Right kidney (tissue), 9 donors: ENCODE data around the gene IGFBP7.
A peak's percentile ranks its signal among the peaks of the same experiment; 100 is the strongest.

ENCODE experiments used
- DNase-seq: peaks from one replicate; pipeline ENCODE4 v3.0.0-alpha.2; 2016
- long read RNA-seq, 8 donors: transcript quantifications; one replicate each; lab custom pipeline, GENCODE V29; 2026

The IGFBP7 gene, protein sequence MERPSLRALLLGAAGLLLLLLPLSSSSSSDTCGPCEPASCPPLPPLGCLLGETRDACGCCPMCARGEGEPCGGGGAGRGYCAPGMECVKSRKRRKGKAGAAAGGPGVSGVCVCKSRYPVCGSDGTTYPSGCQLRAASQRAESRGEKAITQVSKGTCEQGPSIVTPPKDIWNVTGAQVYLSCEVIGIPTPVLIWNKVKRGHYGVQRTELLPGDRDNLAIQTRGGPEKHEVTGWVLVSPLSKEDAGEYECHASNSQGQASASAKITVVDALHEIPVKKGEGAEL
- long read RNA-seq, donor 1, transcript IGFBP7-203 (4 exons, 1,251 nt): minor isoform, 38 of 1,413 reads
- long read RNA-seq, donor 1, transcript IGFBP7-201 (5 exons, 1,427 nt): major isoform, 712 of 1,413 reads
- long read RNA-seq, donor 1, partial matches to known transcripts: 587 of 1,413 reads
- long read RNA-seq, donor 1, other reads (novel, unspliced or antisense): 76 of 1,413 reads
- long read RNA-seq, donor 2, transcript IGFBP7-203 (4 exons, 1,251 nt): minor isoform, 10 of 797 reads
- long read RNA-seq, donor 2, transcript IGFBP7-201 (5 exons, 1,427 nt): major isoform, 396 of 797 reads
- long read RNA-seq, donor 2, partial matches to known transcripts: 355 of 797 reads
- long read RNA-seq, donor 2, other reads (novel, unspliced or antisense): 36 of 797 reads
- long read RNA-seq, donor 3, transcript IGFBP7-201 (5 exons, 1,427 nt): major isoform, 395 of 718 reads
- long read RNA-seq, donor 3, transcript IGFBP7-203 (4 exons, 1,251 nt): minor isoform, 14 of 718 reads
- long read RNA-seq, donor 3, partial matches to known transcripts: 272 of 718 reads
- long read RNA-seq, donor 3, other reads (novel, unspliced or antisense): 37 of 718 reads
- long read RNA-seq, donor 4, transcript IGFBP7-203 (4 exons, 1,251 nt): minor isoform, 33 of 955 reads
- long read RNA-seq, donor 4, transcript IGFBP7-201 (5 exons, 1,427 nt): major isoform, 483 of 955 reads
- long read RNA-seq, donor 4, partial matches to known transcripts: 409 of 955 reads
- long read RNA-seq, donor 4, other reads (novel, unspliced or antisense): 30 of 955 reads
- long read RNA-seq, donor 5, transcript IGFBP7-201 (5 exons, 1,427 nt): major isoform, 402 of 710 reads
- long read RNA-seq, donor 5, transcript IGFBP7-203 (4 exons, 1,251 nt): minor isoform, 11 of 710 reads
- long read RNA-seq, donor 5, partial matches to known transcripts: 273 of 710 reads
- long read RNA-seq, donor 5, other reads (novel, unspliced or antisense): 24 of 710 reads
- long read RNA-seq, donor 6, transcript IGFBP7-201 (5 exons, 1,427 nt): major isoform, 425 of 1,048 reads
- long read RNA-seq, donor 6, transcript IGFBP7-203 (4 exons, 1,251 nt): minor isoform, 12 of 1,048 reads
- long read RNA-seq, donor 6, partial matches to known transcripts: 586 of 1,048 reads
- long read RNA-seq, donor 6, other reads (novel, unspliced or antisense): 25 of 1,048 reads
- long read RNA-seq, donor 7, transcript IGFBP7-201 (5 exons, 1,427 nt): major isoform, 635 of 1,368 reads
- long read RNA-seq, donor 7, transcript IGFBP7-203 (4 exons, 1,251 nt): minor isoform, 23 of 1,368 reads
- long read RNA-seq, donor 7, partial matches to known transcripts: 636 of 1,368 reads
- long read RNA-seq, donor 7, other reads (novel, unspliced or antisense): 74 of 1,368 reads
- long read RNA-seq, donor 8, transcript IGFBP7-203 (4 exons, 1,251 nt): minor isoform, 20 of 1,142 reads
- long read RNA-seq, donor 8, transcript IGFBP7-201 (5 exons, 1,427 nt): major isoform, 586 of 1,142 reads
- long read RNA-seq, donor 8, partial matches to known transcripts: 481 of 1,142 reads
- long read RNA-seq, donor 8, other reads (novel, unspliced or antisense): 55 of 1,142 reads

DNA sequence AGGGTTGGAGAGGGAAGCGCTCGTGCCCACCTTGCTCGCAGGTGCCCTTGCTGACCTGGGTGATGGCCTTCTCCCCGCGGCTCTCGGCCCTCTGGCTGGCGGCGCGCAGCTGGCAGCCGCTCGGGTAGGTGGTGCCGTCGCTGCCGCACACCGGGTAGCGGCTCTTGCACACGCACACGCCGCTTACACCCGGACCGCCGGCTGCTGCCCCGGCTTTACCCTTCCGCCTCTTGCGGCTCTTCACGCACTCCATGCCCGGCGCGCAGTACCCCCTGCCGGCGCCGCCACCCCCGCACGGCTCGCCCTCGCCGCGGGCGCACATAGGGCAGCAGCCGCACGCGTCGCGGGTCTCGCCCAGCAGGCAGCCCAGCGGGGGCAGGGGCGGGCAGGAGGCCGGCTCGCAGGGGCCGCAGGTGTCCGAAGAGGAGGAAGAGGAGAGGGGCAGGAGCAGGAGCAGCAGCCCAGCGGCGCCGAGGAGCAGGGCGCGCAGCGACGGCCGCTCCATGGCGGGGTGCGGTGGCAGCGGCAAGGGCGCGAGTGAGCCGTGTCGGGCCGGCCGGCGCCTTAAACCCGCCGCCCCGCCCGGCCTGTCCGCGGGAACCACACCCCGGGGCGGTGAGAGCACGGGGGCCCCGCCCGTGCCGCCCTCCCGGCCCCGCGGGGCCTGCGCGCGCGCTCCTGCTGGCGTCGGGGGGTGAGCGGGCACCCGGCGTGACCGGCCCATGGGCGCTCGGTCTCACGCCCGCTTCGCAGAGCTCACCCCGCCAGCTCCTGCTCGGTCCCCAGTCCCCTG, at the start of gene IGFBP7:
TSS of gene IGFBP7 (minus strand) at position 539 of the 793 bp plus-strand sequence. CDS start at position 505, 34 bp downstream.
- DNase-seq: peak; percentile 84

DNA sequence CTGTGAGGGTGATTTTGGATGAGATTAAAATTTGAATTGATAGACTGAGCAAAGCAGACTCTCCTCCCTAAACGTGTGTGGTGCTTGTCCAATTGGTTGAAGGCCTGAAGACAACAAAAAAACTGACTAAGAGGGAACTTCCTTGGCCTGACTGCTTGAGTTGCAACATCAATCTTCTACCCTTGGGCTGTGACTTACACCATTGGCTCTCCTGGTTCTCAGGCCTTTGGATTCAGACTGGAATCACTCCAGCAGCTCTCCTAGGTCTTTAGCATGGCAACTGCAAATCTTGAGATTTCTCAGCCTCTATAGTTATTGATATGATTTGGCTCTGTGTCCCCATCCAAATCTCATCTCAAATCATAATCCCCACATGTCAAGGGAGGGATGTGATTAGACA, 49.7 kb upstream of the IGFBP7 start:
- DNase-seq: no peak

DNA sequence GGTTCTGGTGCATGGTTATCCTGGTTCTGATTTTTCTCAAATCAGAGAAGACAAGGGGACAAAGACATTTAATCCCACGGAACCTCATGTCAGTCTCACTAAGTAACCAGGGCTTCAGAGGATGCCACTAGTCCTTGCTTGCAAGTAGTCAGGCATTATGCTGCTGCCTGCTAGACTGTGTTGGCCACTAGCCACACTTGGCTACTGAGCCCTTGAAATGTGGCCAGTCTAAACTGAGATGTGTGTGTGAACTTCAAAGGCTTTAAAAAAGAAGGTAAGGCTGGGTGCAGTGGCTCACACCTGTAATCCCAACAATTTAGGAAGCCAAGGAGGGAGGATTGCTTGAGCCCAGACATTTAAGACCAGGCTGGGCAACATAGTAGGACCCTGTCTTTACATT, 48.6 kb upstream of the IGFBP7 start:
- DNase-seq: no peak

DNA sequence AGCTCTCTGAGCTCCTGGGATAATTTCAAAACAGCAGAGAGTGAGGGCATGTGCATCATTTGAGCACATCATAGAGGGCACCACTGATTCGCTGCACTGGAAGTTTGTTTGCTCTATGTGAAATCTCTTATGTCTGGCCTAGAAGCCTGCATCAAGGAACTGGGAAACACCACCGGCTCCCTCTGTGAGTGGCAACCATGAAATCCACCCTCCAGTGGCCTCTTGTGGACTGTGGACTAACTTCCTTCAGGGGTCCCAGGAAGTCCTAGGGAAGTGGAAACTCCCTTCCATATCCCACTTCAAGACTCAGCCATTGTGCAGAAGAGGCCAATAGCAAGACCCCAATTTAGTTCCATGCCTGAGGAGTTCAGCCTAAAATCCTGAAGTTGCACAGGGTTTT, 48.0 kb upstream of the IGFBP7 start:
- DNase-seq: no peak

DNA sequence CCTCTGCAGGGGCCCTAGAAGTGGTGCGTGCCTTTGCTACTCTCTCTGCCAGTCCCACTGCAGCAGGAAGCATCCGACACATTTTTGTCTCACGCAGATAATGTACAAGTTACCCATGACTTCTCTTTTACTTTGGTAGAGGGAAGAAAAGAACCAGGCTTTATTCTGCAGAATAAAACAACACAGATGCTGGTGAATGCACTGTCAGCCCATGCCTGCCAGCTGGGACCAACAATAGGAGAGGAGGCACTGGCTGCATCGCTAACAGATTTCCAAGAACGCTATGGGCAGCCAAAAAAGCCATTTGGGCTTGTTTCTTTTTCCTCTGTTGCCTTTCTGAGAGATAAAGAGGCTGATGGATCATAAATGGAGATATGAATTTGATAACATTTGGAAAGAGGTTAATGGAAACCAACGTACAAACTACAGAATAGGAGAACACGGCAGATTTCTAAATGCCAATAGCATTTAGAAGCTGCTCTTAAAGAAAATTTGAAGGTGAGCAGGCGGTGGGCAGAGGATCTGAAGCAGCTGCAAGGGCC, 47.5 kb upstream of the IGFBP7 start:
- no peak for DNase-seq

DNA sequence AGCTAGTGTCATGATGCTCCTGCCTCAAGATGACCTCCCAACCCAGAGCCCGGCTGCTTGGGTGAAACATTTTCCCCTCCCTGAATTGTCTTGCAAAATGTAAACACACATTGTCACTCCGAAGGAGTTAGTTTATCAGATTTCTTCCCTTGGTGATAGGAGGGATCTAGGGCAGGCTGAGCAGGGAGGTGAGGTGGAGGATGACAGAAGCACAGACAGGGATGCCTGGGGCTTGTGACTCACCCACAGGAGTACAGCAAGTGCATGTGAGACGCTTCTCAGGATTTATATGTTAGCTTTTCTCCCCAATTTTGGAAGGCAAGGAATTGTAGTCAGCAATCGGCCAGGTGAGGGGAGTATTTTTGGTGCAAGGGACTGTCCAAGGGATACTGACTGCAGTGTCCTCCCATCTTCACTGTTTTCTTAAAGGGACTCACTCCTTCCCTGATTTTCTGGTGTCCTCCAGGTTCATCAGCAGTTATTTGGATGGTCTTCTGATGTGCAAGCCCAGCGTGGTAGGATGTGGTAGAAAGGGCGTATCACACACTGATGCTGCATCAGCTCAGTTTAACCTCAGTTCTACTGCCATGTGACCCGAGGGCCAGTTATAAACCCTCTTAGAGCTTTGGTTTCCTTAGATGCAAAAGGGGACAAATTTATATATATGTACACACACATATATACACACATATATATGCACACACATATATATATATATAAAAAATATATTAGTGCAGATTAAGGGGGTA, 46.2 kb upstream of the IGFBP7 start:
- no peak for DNase-seq

DNA sequence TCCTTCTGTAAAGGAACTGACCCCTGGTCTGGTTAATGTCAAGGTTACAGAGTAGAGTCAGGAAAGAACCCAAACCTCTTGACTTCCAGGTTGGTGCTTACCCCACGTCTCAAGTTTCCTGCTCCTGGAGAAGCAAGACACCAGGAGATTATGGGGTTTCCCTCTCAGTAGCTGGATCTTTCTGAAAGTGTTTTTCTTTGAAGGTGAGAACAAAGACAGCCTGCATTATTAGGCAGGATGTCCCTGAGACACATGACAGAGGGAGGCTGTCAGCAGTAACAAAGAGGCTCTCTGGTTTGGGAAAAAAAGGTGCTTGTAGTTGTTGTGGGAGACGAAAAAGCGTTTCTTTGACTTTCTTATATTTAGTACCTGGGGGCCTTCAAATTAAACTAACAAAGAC, 44.7 kb upstream of the IGFBP7 start:
- no peak for DNase-seq

DNA sequence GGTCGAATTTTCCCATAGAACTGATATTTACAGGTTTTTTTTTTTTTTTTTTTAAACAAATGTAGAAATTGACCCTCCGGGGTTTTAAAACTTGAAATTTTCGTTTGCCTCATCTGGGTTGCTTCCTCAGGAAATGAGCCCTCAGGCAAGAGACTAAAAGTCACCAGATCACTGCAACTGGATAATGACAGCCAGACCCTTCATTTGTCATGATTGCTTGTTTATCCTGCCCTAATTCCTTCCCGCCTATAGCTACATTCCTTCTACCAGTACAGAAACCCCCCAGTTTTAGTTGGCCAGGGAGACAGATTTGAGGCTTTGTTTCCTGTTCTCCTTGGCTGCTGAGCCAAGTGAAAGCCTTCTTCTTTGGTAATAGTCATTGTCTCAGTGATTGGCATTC, 44.0 kb upstream of the IGFBP7 start:
- DNase-seq: no peak

DNA sequence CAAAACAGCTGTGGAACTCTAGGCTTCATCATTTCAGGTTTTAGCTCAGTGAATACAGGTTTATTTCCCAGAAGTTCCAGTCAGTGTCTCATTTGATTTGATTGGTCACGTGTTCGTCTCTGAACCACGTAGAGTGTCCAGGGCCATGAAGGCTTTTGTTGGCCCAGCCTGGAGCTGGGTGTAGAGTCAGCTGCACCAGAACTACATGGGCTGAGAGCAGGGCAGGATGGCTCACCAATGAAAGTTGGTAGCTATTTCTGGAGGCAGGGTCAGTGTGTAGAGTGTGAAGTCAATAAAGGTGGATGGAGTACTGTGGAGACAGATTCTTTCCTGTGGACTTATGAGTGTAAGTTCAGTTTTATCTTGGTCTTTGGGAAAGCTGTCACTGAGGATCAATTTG, 43.0 kb upstream of the IGFBP7 start:
- no peak for DNase-seq

DNA sequence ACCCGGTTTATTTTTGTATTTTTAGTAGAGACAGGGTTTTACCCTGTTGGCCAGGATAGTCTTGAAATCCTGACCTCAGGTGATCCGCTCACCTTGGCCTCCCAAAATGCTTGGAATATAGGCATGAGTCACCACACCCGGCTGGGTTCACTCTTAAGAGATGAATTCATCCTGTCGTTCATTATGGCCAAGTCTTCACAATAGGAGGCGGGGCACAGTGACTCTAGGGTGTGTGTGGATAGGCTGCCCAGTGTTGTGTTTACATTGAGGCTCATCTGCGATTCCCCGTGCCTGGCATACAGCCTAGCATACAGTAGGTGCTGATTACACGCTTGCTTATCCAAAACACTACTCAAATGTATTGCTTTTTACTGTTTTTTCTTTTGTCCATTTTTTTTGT, 41.3 kb upstream of the IGFBP7 start:
- DNase-seq: no peak

DNA sequence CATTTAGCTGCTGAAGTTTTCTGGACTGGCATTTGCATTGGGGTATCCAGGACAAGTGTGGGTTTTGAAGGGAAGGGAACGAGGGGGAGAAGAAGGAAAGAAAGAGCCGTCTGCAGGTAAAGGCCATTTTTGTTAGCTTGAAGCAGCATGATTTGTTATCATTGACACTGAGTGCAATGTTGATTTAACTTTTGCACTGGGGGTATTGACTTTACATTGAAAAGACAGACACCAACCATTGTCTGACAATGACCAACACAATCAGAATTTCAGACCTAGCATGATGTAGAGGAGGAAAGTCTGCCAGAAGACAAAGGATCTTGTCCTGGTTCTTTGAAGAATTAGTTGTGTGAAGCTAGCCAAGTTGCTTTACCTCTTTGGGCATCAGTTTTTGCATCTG, 39.6 kb upstream of the IGFBP7 start:
- no peak for DNase-seq

DNA sequence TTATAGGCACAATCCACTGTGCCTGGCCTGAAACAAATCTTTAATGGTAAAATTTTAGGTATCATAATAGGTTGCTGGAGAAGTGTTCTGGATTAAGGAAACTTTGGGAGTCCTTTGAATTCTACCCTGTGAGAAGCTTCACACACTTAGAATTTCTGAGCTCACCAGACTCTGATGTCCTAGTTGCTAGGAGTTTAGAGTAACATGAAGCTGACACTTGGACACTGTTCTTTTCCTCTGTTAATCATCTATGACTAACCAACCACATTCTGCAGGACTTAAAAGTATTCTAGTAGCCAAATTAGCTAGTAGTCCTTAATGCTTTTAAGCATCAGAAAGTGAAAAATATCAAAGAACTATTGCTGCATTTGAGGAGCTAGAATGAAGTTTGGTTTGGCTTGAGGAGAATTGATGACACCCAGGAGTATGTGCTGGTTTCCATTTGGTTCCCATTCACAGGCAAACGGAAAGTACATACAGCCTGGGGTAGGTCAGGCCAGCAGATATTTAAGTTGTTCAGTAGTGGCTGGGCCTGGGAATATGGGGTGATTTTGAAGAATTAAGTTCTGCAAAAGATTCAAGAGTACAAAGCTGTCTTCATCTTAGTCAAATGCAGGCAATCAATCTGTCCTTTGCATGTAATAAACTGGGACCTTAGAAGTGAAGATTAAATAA, 38.8 kb upstream of the IGFBP7 start:
- no peak for DNase-seq

DNA sequence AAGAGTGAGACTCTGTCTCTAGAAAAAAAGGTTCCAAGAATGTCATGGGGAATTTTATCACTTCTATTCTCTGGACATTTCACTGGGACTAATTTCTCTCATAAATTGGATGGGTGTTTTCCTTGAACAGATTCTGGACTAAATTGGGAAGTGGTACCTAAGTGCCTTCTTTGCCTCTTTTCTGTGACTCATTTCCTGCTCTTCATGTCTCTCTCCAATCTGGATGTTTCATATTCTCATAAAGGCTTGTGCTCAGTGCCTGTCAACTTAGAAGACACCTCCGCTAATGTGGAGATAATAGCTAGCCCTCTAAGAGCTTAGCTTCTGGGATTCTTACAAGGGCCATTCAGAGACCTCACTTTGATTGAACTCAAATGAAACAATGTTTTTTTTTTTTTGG, 38.0 kb upstream of the IGFBP7 start:
- no peak for DNase-seq

DNA sequence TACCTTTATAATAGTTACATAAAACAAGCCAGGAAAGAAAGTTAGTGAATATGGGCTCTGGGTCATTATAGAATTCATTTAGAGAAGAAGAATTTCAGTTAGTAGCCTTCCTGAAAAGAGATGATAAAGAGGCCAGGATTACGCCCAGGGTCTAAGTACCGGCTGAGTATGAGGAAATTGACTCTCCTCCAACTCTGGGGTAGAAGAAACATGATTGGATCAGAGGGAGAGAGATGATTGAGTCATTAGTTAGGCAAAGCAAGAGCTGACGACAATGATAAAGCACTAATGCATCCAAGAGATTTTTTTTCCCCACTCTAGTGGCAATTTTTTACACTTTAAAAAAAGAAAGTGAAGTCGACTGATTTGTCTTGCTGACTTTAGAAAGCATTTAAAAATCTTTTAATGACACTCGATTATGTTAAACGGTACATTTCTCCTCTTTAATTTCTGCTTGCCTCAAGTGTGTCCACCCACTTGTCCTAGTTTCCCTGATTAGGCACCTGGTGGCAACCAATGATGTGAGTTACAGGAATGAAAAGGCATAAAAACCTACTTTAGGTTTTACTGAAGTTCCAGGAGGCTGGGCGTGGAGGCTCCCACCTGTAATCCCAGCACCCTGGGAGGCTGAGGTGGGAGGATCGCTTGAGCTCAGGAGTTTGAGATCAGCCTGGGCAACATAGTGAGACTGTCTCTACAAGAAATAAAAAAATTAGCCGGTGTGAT, 37.3 kb upstream of the IGFBP7 start:
- DNase-seq: no peak

DNA sequence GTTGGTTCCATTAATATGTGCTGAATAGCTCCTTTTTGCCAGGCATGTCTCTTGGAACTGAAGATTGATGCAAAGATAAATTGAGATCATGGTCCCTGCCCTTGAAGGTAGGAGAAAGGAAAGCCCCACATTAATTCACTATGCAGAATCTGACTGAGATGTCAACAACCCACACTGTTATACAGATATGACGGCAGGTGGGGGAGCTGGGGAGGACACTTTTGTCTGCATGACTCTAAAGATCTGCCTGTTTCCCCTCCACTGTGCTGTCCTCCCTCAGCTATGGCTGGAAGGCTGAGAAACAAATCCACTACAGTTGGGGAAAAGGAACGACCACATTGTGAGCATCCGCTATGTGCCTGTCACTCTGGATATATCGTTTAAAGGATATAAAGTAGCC, 36.3 kb upstream of the IGFBP7 start:
- no peak for DNase-seq

DNA sequence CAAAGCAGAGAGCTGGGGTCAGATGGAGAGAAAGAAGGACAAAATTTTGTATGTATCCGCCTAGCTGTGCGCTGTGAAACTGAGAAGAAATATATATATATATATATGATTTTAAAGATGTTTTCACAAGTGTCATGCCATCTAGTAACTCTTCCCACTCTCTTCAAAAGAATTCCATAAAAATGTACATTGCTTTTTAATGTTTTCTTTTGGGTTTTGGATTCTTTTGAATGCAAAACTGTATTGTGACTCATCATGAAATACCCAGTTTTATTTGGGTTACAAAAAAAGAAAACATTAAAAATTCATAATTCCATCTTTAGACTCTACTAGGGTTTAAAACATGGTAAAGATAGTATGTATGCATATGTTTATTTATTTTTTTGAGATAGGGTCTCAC, 34.3 kb upstream of the IGFBP7 start:
- DNase-seq: no peak

DNA sequence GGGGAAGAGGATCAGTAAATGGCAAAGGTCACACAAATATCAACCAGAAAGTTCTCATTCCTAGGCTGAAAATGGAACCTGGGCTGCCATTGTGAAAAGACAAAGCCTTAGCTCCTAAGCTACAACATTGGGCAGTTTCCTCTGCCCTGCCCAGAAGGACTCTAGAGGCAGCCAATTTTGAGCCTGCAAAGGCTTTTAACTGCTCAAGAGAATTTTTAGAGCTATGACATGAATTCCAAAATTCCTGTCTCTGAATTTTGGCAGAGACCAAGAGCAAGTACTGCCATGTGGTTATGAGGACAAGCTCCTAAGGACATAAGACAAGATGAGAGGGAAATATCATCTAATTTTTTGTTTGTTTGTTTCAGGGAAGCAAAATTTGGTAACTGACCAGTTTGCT, 29.6 kb upstream of the IGFBP7 start:
- DNase-seq: no peak

DNA sequence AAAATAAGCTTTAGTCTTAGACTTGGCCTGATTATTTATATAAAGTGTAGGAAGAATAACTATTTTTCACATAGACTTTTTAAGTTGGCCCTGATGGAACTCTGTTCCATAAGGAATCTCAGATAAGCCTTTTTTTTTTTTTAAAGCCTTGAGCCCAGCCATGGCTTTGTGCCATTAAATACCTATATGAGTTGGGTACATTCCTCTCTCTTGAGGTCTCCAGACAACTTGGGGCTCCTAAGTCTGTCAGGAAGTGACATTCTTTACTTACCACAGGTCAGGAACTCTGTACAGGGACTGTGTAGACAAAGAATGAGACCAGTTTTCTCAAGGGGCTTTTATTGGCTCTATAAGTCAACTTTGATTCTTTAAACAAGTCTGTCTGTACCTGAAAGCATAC, 27.1 kb upstream of the IGFBP7 start:
- no peak for DNase-seq
